HepG2 (cell line): ENCODE data around the gene KCNQ1OT1. TPM values are rescaled to one million over a fixed set of nuclear protein-coding genes. Genes with fewer than 3 reads are reported as not detected.

Experiments used
- ATAC-seq: fragments of 200-7000 bp; cut with Tn5 transposase; 3 replicates; pipeline ENCODE4 v1.9.1; 2020; ENCODE audit warnings: mild to moderate bottlenecking, moderate library complexity
- BruUV-seq: library from RNA; stranded (reverse); fragments of 400-500 nt; replicated peaks from 2 replicates; lab custom pipeline; 2021; lab: Mats Ljungman, UMichigan
- CTCF ChIA-PET: fragments of 300-600 bp; formaldehyde crosslinking; extraction: SDS; loops from one replicate; lab custom pipeline; 2021; ENCODE audit warnings: low total read pairs, inconsistent platforms, low intra/inter-chr PET ratio; lab: Yijun Ruan, JAX
- POLR2A ChIA-PET: fragments of 350-600 bp; sonication (Branson Sonifier 250); formaldehyde crosslinking; loops from one replicate; lab custom pipeline; 2020; ENCODE audit warnings: antibody characterized with exemption, inconsistent platforms; lab: Yijun Ruan, JAX
- DNase-seq: peaks from one replicate; pipeline ENCODE4 v3.0.0-alpha.2; 2015; ENCODE audit warnings: low spot score
- FAIRE-seq: peaks from 3 replicates; lab custom pipeline; 2011; peaks lifted over from hg19 to GRCh38; lab: Jason Lieb, UNC
- H2AFZ ChIP-seq: one replicate; pipeline ENCODE4 v1.6.1; 2011; ENCODE audit warnings: low read length, inconsistent platforms
- H3K27ac ChIP-seq: fragments of 300-600 bp; 3 replicates; pipeline ENCODE4 v1.8.0; 2011; ENCODE audit warnings: mixed run types, mild to moderate bottlenecking, mixed read lengths, low read length, inconsistent platforms; ENCODE audit not compliant: insufficient read depth; ENCODE audit errors: extremely low read length
- H3K27me3 ChIP-seq, 2 experiments: fragments of 200-600 bp in 1 of 2; 2 replicates in 1 of 2; 3 replicates in 1 of 2; pipeline versions ENCODE4 v1.6.0 to v1.8.0; 2011; ENCODE audit warnings: low read length in 2 of 2, mild to moderate bottlenecking in 2 of 2, moderate library complexity in 2 of 2, inconsistent platforms in 1 of 2; ENCODE audit not compliant: insufficient read depth in 2 of 2, control insufficient read depth in 1 of 2
- H3K36me3 ChIP-seq, 2 experiments: fragments of 200-600 bp in 1 of 2; replicated peaks in 1 of 2; 2 replicates in 1 of 2; 3 replicates in 1 of 2; pipeline versions ENCODE4 v1.5.1 to v1.8.0; 2011; ENCODE audit warnings: low read length in 2 of 2, inconsistent platforms in 1 of 2; ENCODE audit not compliant: insufficient read depth in 2 of 2, control insufficient read depth in 1 of 2
- H3K4me1 ChIP-seq: 2 replicates; pipeline ENCODE4 v1.5.1; 2012; ENCODE audit warnings: low read length, inconsistent platforms; ENCODE audit not compliant: insufficient read depth
- H3K4me2 ChIP-seq: 2 replicates; pipeline ENCODE4 v1.6.0; 2011; ENCODE audit warnings: low read depth, low read length, inconsistent platforms
- H3K4me3 ChIP-seq, 3 experiments: fragments of 200-600 bp in 1 of 3; sonication (generic), shearing (Covaris generic) in 1 of 3; replicated peaks in 1 of 3; 2 replicates each; pipeline ENCODE4 v1.5.1; 2011 to 2016; ENCODE audit warnings: low read length in 3 of 3, inconsistent platforms in 2 of 3, low read depth in 2 of 3, mild to moderate bottlenecking in 2 of 3, control low read depth in 1 of 3, mixed read lengths in 1 of 3; ENCODE audit not compliant: insufficient read depth in 1 of 3
- H3K79me2 ChIP-seq: one replicate; pipeline ENCODE4 v1.6.1; 2011; ENCODE audit warnings: low read length, inconsistent platforms; ENCODE audit not compliant: insufficient read depth
- H3K9ac ChIP-seq: 2 replicates; pipeline ENCODE4 v1.6.0; 2011; ENCODE audit warnings: mild to moderate bottlenecking, low read depth, low read length, inconsistent platforms; ENCODE audit not compliant: insufficient read depth
- H3K9me3 ChIP-seq: 2 replicates; pipeline ENCODE4 v1.5.1; 2012; ENCODE audit warnings: mild to moderate bottlenecking, low read length
- H4K20me1 ChIP-seq: 2 replicates; pipeline ENCODE4 v1.6.0; 2011; ENCODE audit warnings: inconsistent platforms, mild to moderate bottlenecking, low read length, moderate library complexity; ENCODE audit not compliant: insufficient read depth
- EHMT2 ChIP-seq: fragments of 200-600 bp; sonication (generic); IDR thresholded peaks from 2 replicates; pipeline ENCODE4 v1.7.0; 2017; ENCODE audit warnings: antibody characterized with exemption, low read depth, low read length, borderline replicate concordance
- GATA4 ChIP-seq: sonication (generic); IDR thresholded peaks from 2 replicates; pipeline ENCODE4 v1.6.1; 2016; ENCODE audit warnings: antibody characterized with exemption, low read depth, borderline replicate concordance
- HOXD1 ChIP-seq: sonication (generic); formaldehyde crosslinking; IDR thresholded peaks from 2 replicates; pipeline ENCODE4 v1.5.0; 2020; ENCODE audit warnings: missing genetic modification reagents
- ISX ChIP-seq: sonication (generic); formaldehyde crosslinking; conservative IDR thresholded peaks from 2 replicates; pipeline ENCODE4 v1.5.0; 2020; ENCODE audit warnings: missing genetic modification reagents
- POLR2A ChIP-seq, 2 experiments: IDR thresholded peaks; 2 replicates each; pipeline ENCODE4 v1.6.1; 2011; ENCODE audit warnings: low read depth in 2 of 2, low read length in 2 of 2, mild to moderate bottlenecking in 1 of 2, moderate library complexity in 1 of 2; ENCODE audit not compliant: insufficient read depth in 1 of 2
- RBM22 ChIP-seq: fragments of 200-400 bp; formaldehyde crosslinking; optimal IDR thresholded peaks from 2 replicates; pipeline ENCODE3; 2017; ENCODE audit warnings: mild to moderate bottlenecking, low read length, moderate library complexity
- RFXAP ChIP-seq: sonication (generic); formaldehyde crosslinking; IDR thresholded peaks from 2 replicates; pipeline ENCODE4 v1.4.0; 2020; ENCODE audit warnings: missing genetic modification reagents, borderline replicate concordance
- ZNF225 ChIP-seq: sonication (generic); formaldehyde crosslinking; IDR thresholded peaks from 2 replicates; pipeline ENCODE4 v1.4.0; 2020; ENCODE audit warnings: mild to moderate bottlenecking, missing genetic modification reagents
- ZNF326 ChIP-seq: sonication (generic); formaldehyde crosslinking; IDR thresholded peaks from 2 replicates; pipeline ENCODE4 v1.4.0; 2020; ENCODE audit warnings: missing genetic modification reagents, borderline replicate concordance
- ZNF343 ChIP-seq: sonication (generic); formaldehyde crosslinking; IDR thresholded peaks from 2 replicates; pipeline ENCODE4 v1.4.0; 2020; ENCODE audit warnings: mild to moderate bottlenecking, missing genetic modification reagents
- WGBS: methylation state at CpG from one replicate; pipeline ENCODE4 v1.1.6; 2017; ENCODE audit warnings: low lambda C conversion rate; 5-methylcytosine and 5-hydroxymethylcytosine counted together
- in situ Hi-C: cut with HindIII; loops from 2 replicates; pipeline ENCODE4 v1.10.0; 2017; ENCODE audit warnings: low pct_unique_long_range_greater_than_20kb; ENCODE audit not compliant: extremely low pct_ligation_motif_present
- intact Hi-C: fragments of 100-400 bp; cut with micrococcal nuclease; formaldehyde crosslinking; loops from one replicate; pipeline ENCODE4 v1.10.0; 2022; ENCODE audit not compliant: unreplicated experiment
- polyA plus RNA-seq, 8 experiments: library from polyadenylated mRNA; depleted of rRNA in 3 of 8; stranded (reverse) in 7 of 8; unstranded in 1 of 8; fragments of >200 nt; fragmentation: Illumina TruSeq in 4 of 8; extraction: Trizol in 4 of 8; gene quantifications; 2 replicates each; pipeline versions ENCODE4 v1.2.1 to v1.2.3, GENCODE V29; 2011 to 2016; ENCODE audit warnings: low read depth in 4 of 8, missing spikeins in 1 of 8, mixed read lengths in 1 of 8; ENCODE audit not compliant: insufficient read depth in 1 of 8
- total RNA-seq, 5 experiments: library from RNA; depleted of rRNA; stranded (reverse); fragments of >200 nt; fragmentation: Illumina TruSeq; extraction: Trizol; gene quantifications; 2 replicates each; pipeline ENCODE4 v1.2.3, GENCODE V29; 2016; ENCODE audit warnings: low read depth in 1 of 5
- TF ChIP-seq, protein P1 (sequence below): sonication (generic); formaldehyde crosslinking; IDR thresholded peaks from 2 replicates; pipeline ENCODE4 v1.4.0; 2020; ENCODE audit warnings: missing genetic modification reagents
- TF ChIP-seq, protein P2 (sequence below): IDR thresholded peaks from 2 replicates; pipeline ENCODE4 v1.6.1; 2016
- TF ChIP-seq, protein P3 (sequence below): sonication (generic); formaldehyde crosslinking; IDR thresholded peaks from 2 replicates; pipeline ENCODE4 v1.8.1; 2023; ENCODE audit warnings: mild to moderate bottlenecking, missing genetic modification reagents
- TF ChIP-seq, protein P4 (sequence below): IDR thresholded peaks from 2 replicates; pipeline ENCODE4 v1.6.1; 2016; ENCODE audit warnings: missing genetic modification reagents, missing compliant biosample characterization
- TF ChIP-seq, protein P5 (sequence below): sonication (generic); formaldehyde crosslinking; IDR thresholded peaks from 2 replicates; pipeline ENCODE4 v1.4.0; 2020; ENCODE audit warnings: mild to moderate bottlenecking, missing genetic modification reagents
- TF ChIP-seq, protein P6 (sequence below): sonication (generic); formaldehyde crosslinking; IDR thresholded peaks from 2 replicates; pipeline ENCODE4 v1.8.0; 2022; ENCODE audit warnings: mild to moderate bottlenecking, missing genetic modification reagents, borderline replicate concordance

The KCNQ1OT1 gene
- total and polyA plus RNA-seq, 2 of the 13 experiments (the other 11 are each of a cell fraction or from before 2014, with no cell fraction given): 1.3 to 18.9 TPM

DNA sequence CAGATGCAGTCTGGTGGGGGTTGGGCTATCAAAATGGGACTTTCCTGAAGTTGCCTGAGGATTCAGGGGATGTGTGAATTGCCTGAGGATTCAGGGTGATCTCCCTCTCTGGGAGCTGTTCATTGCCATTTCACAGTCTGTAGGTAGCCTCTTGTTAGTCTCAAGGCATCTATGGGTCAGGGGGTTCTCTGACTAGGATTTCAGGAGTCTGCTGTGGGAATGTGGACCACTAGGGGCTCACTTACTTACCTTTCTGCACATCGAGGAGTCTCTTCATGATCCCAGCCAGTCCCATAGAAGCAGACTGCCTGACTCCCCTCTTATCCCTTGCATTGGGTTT lies 54.0 kb downstream of the KCNQ1OT1 start:
- WGBS: 42% methylated on average over 1 of the region's 1 CpG
- intact Hi-C loops: no loop called here
- TF ChIP-seq, protein P1, sequence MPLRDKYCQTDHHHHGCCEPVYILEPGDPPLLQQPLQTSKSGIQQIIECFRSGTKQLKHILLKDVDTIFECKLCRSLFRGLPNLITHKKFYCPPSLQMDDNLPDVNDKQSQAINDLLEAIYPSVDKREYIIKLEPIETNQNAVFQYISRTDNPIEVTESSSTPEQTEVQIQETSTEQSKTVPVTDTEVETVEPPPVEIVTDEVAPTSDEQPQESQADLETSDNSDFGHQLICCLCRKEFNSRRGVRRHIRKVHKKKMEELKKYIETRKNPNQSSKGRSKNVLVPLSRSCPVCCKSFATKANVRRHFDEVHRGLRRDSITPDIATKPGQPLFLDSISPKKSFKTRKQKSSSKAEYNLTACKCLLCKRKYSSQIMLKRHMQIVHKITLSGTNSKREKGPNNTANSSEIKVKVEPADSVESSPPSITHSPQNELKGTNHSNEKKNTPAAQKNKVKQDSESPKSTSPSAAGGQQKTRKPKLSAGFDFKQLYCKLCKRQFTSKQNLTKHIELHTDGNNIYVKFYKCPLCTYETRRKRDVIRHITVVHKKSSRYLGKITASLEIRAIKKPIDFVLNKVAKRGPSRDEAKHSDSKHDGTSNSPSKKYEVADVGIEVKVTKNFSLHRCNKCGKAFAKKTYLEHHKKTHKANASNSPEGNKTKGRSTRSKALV (CRISPR knock-in tag): no peak
- TF ChIP-seq, protein P2, sequence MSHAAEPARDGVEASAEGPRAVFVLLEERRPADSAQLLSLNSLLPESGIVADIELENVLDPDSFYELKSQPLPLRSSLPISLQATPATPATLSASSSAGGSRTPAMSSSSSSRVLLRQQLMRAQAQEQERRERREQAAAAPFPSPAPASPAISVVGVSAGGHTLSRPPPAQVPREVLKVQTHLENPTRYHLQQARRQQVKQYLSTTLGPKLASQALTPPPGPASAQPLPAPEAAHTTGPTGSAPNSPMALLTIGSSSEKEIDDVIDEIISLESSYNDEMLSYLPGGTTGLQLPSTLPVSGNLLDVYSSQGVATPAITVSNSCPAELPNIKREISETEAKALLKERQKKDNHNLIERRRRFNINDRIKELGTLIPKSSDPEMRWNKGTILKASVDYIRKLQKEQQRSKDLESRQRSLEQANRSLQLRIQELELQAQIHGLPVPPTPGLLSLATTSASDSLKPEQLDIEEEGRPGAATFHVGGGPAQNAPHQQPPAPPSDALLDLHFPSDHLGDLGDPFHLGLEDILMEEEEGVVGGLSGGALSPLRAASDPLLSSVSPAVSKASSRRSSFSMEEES (CRISPR knock-in tag): 0 out of 2 replicates have a peak, but pooled peaks have one; percentile 2
- TF ChIP-seq ZNF343 (0 out of 2 replicates have a peak, but pooled peaks have one; percentile 3), GATA4 (0 out of 2 replicates have a peak, but pooled peaks have one; percentile 7), ISX (CRISPR knock-in tag) (no peak), ZNF225 (CRISPR knock-in tag) (no peak), HOXD1 (CRISPR knock-in tag) (no peak), RFXAP (0 out of 2 replicates have a peak, but pooled peaks have one; percentile 23), ZNF326 (CRISPR knock-in tag) (peak; percentile 53; the same call in 1 of the 2 replicates), RBM22 (peak; percentile 75), EHMT2 (no peak), POLR2A (IDR thresholded peaks at IDR 0.05; ENCODE audit: insufficient read depth in 1 of 2, low read depth in 2 of 2, low read length in 2 of 2) (peak in 1 of 2 experiments; percentile 59; a peak in 3 of 4 replicates)
- TF ChIP-seq, protein P3, sequence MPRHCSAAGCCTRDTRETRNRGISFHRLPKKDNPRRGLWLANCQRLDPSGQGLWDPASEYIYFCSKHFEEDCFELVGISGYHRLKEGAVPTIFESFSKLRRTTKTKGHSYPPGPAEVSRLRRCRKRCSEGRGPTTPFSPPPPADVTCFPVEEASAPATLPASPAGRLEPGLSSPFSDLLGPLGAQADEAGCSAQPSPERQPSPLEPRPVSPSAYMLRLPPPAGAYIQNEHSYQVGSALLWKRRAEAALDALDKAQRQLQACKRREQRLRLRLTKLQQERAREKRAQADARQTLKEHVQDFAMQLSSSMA (CRISPR knock-in tag): no peak
- TF ChIP-seq, protein P4, sequence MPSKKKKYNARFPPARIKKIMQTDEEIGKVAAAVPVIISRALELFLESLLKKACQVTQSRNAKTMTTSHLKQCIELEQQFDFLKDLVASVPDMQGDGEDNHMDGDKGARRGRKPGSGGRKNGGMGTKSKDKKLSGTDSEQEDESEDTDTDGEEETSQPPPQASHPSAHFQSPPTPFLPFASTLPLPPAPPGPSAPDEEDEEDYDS (CRISPR knock-in tag): no peak
- TF ChIP-seq, protein P5, sequence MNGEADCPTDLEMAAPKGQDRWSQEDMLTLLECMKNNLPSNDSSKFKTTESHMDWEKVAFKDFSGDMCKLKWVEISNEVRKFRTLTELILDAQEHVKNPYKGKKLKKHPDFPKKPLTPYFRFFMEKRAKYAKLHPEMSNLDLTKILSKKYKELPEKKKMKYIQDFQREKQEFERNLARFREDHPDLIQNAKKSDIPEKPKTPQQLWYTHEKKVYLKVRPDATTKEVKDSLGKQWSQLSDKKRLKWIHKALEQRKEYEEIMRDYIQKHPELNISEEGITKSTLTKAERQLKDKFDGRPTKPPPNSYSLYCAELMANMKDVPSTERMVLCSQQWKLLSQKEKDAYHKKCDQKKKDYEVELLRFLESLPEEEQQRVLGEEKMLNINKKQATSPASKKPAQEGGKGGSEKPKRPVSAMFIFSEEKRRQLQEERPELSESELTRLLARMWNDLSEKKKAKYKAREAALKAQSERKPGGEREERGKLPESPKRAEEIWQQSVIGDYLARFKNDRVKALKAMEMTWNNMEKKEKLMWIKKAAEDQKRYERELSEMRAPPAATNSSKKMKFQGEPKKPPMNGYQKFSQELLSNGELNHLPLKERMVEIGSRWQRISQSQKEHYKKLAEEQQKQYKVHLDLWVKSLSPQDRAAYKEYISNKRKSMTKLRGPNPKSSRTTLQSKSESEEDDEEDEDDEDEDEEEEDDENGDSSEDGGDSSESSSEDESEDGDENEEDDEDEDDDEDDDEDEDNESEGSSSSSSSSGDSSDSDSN (CRISPR knock-in tag): no peak
- TF ChIP-seq, protein P6, sequence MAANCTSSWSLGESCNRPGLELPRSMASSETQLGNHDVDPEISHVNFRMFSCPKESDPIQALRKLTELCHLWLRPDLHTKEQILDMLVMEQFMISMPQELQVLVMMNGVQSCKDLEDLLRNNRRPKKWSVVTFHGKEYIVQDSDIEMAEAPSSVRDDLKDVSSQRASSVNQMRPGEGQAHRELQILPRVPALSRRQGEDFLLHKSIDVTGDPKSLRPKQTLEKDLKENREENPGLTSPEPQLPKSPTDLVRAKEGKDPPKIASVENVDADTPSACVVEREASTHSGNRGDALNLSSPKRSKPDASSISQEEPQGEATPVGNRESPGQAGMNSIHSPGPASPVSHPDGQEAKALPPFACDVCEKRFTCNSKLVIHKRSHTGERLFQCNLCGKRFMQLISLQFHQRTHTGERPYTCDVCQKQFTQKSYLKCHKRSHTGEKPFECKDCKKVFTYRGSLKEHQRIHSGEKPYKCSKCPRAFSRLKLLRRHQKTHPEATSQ (CRISPR knock-in tag): 0 out of 2 replicates have a peak, but pooled peaks have one; percentile 13

More for the DNA sequence above, 54.0 kb downstream of the KCNQ1OT1 start:
- H3K36me3 ChIP-seq: no peaks in the 10 kb centered on the region
- in situ Hi-C loops: no loop called here
- no peak overlapping the region for H3K4me3 ChIP-seq
- H3K9ac ChIP-seq: no peak overlapping the region
- no TSS peak for BruUV-seq
- no peak for DNase-seq
- H3K4me1 ChIP-seq: no peaks in the 10 kb centered on the region
- no peak overlapping the region for H3K4me2 ChIP-seq
- H3K79me2 ChIP-seq: no peaks in the 10 kb centered on the region
- H4K20me1 ChIP-seq: no peaks in the 10 kb centered on the region
- ATAC-seq: peak; percentile 47
- no peaks in the 10 kb centered on the region for H3K27me3 ChIP-seq
- H3K9me3 ChIP-seq: peaks cover 100% of the 10 kb centered on the region
- FAIRE-seq: no peak
- no peak overlapping the region for H3K27ac ChIP-seq
- ChIA-PET POLR2A (no interaction called here), CTCF (no interaction called here)
- H2AFZ ChIP-seq: no peak overlapping the region
